ENCODE measurements around the gene TSPAN18. TPM values are rescaled to one million over a fixed set of nuclear protein-coding genes. Genes with fewer than 3 reads are reported as not detected.

TSPAN18 gene
- polyA plus RNA-seq, 1 donor, result 44.4 TPM

- no peak for DNase-seq
These were observed 17.5 kb upstream of the TSPAN18 start for GRCh38 chr11:44709281-44709562.

DNA sequence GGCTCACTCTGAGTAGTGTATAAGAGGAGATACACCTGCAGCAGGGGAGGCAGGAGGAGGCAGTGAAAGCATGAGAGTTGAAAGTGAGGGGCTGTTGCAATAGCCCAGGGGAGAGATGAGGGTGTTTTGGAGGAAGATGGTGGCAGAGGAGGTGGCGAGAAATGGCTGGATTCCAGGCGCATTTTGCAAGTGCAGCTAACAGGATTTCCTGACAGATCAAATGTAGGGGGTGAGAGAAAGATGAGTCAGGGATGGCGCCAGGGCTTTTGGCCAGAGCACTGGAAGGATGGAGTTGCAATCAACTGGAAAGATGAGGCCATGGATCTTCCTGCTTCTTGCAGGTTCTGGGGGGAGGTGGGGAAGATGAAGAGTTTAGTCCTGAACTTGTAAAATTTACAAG is 16.8 kb upstream of the TSPAN18 start:
- no peak for DNase-seq

GRCh38 chr11:44711113-44711786 is 15.5 kb upstream of the TSPAN18 start:
- DNase-seq, result no peak

GRCh38 chr11:44711787-44712608 is 14.8 kb upstream of the TSPAN18 start:
- no peak for DNase-seq

DNA sequence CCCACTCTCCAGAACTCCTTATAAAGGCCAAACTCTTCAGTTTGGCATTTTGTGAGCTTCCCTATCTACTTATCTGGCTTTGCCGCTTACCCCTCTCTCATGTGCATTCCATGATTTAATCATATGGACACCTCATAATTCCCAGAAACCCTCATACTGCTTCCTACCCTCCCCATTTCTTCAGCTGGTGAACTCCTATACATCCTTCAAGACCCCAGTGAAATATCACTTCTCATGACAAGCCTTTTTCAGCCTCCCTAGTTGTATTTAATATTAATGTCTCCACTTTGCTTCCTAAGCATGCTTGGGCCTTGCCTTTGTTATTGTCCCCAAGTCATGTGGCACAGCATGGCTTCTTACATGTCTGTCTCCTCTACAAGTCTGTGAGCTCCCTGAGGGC is 13.7 kb upstream of the TSPAN18 start:
- no peak for DNase-seq

DNA sequence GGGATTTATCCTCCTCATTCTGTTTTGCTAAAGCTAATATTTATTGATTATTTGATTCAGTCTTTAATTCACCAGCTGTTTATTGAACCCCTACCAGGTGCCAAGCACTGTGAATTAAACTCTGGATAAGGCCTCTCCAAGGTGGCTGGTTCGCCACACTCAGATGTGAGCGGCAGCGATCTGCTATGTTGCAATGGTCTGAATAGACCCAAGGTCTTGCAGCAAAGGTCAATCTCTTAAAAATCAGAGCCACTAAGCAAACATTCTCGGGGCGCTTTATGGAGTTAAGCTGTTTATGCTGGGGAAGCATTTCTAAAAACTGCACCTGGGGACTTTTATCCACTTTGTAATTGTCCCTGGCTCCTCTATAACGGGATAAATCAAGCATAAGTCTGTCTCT is 10.5 kb upstream of the TSPAN18 start:
- DNase-seq, result no peak

GRCh38 chr11:44718057-44718456 is 8.7 kb upstream of the TSPAN18 start:
- DNase-seq, result no peak

DNA sequence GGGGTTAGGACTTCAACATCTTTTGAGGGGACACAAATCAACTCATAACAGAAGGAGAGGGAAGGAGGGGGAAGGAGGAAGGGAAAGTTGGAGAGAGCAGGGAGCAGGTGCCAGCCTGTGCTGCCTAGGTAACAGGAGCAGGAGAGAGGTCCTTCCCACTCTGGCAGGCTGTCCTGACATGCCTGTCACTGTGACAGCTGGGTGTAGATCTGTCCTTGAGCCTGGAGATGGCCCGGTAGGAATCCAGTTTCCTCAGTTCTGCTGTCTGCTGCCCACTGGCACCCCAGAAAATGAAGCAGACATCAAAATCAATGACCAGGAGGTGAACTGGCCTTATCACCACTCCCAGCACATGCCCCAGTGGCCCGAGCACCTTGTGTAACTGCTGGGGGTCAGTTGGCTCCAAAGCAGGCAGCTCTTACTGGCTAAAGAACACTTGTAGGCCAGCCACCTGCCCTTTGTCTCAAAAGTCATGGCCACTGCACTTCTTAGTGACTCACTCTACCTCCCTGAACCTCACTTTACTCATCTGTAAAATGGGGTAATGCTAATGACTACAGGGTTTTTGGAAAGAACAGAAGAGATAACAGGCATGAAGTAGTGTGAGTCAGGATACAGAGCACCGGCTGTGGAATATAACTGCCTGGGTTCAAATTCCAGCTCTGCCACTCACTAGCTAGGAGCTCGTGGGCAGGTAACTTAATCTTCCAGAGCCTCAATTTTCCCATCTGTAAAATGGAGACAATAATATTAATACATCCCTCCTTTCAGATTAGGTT is 8.0 kb upstream of the TSPAN18 start:
- DNase-seq, result no peak

- no peak for DNase-seq
These were observed 1.6 kb upstream of the TSPAN18 start for GRCh38 chr11:44725016-44725685.

DNA sequence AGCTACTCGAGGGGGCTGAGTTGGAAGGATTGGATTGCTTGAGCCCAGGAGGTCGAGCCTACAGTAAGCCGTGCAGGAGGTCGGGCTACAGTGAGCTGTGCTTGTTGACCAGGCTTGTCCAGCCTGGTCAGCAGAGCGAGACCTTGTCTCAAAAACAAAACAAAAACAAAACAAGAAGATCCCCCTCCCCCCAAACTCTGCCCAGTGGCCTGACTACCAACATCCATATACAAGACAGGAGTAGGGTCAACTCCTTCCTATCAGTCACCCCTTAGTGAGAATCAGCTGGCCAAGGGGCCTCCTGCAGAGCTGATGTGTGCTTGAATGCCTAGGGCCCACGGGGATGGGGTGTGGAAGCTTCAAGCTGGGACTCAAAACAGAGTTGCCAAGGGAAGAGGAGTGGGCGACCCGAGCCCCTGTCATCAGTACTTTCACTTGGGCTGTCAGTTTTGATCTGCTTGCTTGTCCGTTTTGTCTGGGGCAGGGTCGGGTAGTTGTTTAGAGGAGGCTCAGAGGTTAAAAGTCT is 942 bp upstream of the TSPAN18 start:
- DNase-seq, result no peak

- no peak for DNase-seq
These were observed 281 bp downstream of the TSPAN18 start for GRCh38 chr11:44727114-44727372.

- DNase-seq, result peak; percentile 72
These were observed 868 bp downstream of the TSPAN18 start for GRCh38 chr11:44727373-44728287.

DNA sequence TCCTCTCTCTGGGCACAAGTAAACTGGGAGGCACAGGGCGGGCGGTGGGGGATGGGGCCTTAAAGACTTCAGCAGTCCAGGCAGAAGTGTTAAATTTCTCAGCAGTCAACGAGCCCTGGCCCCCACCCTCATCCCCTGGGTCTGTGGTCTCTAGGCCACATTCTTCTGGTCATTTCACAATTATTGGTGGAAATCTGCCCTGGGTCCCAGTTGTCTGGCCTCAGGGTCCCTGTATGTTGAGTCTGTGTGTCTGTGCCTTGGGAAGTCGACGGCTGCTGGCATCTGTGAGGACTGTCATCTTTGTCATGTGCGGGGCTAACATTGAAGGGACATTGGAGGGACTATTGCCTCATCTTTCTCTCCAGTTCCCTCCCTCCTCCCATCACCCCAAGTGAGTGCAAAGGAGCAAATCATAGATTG is 1.7 kb downstream of the TSPAN18 start:
- DNase-seq, result no peak

DNA sequence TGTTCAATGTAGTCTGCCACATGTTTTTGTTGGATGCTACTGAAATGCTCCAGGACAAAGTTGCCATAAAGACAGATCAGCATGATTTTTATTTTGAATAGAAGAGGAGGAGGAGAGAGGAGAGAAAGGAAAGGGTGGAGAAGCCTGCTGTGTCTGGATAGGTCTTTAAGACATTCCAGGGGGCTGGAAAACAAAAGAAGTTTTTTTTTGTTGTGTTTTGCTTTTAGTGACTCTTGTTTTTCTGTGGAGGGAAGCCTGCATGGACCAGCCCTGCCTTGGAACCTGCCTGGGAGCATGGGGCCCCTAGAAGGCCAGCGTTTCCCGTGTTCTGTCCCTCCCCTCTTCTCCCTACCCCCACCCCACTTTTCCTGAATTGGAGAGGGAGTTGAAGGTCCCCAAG is 2.3 kb downstream of the TSPAN18 start:
- no peak for DNase-seq

- no peak for DNase-seq
These were observed 3.0 kb downstream of the TSPAN18 start for GRCh38 chr11:44729713-44730112.

DNA sequence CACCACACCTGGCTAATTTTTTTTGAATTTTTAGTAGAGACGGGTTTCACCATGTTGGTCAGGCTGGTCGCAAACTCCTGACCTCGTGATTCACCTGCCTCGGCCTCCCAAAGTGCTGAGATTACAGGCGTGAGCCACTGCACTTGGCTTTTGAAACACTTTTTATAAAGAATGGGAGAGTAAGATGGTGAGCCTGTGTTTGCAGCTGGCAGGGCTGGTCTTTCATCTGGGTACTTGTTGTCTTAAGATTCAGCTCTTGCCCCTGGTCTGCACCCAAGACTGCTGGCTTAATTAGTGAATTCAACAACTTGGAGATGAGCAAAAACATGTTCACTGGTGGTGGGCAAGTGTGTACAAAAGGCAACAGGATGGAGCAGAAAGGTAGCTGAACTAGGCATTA is 4.0 kb downstream of the TSPAN18 start:
- DNase-seq, result no peak

DNA sequence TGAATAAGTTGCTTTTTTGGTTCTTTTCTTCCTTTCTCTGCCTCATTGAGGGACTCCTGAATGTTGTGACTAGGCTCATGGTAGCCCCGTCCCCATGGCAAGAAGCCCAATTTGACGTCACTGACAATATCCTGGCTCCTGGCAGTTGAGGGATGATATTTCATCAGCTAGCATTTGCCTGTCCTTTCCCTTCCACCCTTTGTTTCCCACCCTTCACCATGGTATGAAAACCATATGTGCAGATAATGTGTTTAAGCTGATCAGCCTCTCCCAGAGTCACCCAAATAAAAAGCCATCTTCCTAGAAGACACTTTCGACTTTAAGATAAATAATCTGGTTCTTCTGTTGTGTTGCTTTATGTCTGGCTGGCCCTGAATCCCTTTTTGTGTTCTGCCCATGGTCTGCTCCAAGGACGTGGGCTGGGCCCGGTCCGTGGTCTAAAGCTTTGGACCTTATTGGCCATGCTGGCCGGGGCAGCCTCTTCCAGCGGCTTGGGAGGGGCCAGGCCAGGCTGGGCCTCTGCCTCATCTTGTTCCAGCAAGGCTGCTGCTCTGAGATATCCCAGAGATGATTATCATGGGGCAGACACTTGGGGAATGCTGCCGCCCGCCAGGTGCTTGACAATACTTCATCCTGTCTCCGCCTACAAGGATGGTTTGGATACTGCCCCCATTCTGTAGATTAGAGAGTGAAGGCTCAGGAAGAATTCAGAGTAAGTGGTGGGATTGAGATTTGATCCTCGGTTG is 5.1 kb downstream of the TSPAN18 start:
- no peak for DNase-seq

DNA sequence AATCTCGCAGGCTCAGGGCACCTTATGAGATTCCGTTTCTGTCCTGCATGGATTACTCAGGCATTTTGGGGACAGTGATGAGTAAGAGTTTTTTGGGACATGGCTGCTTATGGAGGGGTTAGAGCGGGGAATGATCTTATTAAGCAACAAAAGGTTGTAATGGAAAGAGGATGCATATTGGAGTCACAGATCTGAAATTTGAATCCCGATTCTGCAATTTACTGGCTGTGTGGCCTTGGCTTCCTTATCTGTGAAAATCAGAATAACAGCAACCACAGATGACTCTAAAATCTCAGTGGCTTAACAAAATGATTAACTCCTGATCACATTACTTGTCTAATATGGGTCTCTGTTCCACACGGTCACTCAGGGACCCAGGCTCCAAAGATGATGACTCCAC is 5.8 kb downstream of the TSPAN18 start:
- DNase-seq, result no peak

DNA sequence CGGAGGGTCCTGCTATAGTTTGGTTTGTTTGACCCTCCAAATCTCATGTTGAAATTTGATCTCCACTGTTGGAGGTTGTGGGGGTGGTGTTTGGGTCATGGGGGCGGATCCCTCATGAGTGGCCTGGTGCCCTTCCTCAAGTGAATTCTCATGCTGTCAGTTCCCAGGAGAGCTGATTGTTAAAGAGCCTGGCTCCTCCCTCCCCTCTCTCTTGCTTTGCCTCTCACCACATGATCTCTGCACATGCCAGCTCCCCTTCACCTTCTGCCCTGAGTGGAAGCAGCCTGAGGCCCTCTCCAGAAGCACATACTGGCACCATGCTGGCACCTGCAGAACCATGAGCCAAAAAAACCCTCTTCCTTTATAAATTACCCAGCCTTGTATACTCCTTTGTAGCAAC is 7.1 kb downstream of the TSPAN18 start:
- no peak for DNase-seq

- DNase-seq, result no peak
These were observed 8.2 kb downstream of the TSPAN18 start for GRCh38 chr11:44734843-44735381.

DNA sequence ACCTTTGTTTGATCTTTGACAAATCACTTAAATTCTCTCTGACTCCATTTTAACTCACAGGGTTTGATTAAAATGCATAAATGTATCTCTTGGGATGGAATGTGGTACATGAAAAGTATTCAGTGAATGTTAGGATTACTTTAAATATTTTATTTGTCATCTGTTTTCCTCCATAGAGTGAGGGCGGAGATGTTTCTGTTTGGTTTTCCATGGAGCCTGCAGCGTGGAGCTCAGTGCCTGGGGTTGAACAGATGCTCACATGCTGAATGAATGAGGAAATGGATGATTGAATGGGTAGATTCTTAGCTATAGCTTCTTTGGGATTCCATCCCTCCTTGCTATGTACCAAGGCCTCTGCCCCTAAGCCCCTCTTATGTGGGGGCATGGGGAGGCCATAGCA is 10.0 kb downstream of the TSPAN18 start:
- no peak for DNase-seq

Measured in left kidney (tissue), 2 donors.